Thyroid gland (tissue), 4 donors: Measurements from ENCODE around the gene COPS9. TPM values are rescaled to one million over a fixed set of nuclear protein-coding genes. Genes with fewer than 3 reads are reported as not detected.

Source experiments
- DNase-seq, 2 donors: peaks; one replicate each; pipeline ENCODE4 v3.0.0-alpha.2; 2019
- H3K27ac ChIP-seq, 3 donors: fragments of 200-600 bp; sonication (generic); 1 replicate in 2 of 3; 2 replicates in 1 of 3; pipeline ENCODE4 v1.5.1; 2016 to 2019; ENCODE audit warnings: mild to moderate bottlenecking in 1 of 3, moderate library complexity in 1 of 3
- H3K27me3 ChIP-seq: fragments of 200-600 bp; sonication (generic); one replicate; pipeline ENCODE4 v1.5.1; 2019
- H3K36me3 ChIP-seq, 2 donors: fragments of 200-600 bp; sonication (generic); one replicate each; pipeline ENCODE4 v1.5.1; 2016 to 2019
- H3K4me1 ChIP-seq, 2 donors: fragments of 200-600 bp; sonication (generic); one replicate each; pipeline ENCODE4 v1.5.1; 2017 to 2019
- H3K4me3 ChIP-seq, 3 donors: fragments of 200-600 bp; sonication (generic); replicated peaks in 1 of 3; 1 replicate in 2 of 3; 2 replicates in 1 of 3; pipeline ENCODE4 v1.5.1; 2016; ENCODE audit warnings: mild to moderate bottlenecking in 1 of 3
- H3K9me3 ChIP-seq: fragments of 200-600 bp; sonication (generic); one replicate; pipeline ENCODE4 v1.5.1; 2017
- POLR2A ChIP-seq, 2 donors: fragments of 450-650 bp; IDR thresholded peaks; one replicate each; pipeline ENCODE4 v1.6.1; 2017; ENCODE audit warnings: antibody characterized with exemption in 2 of 2, mild to moderate bottlenecking in 2 of 2, moderate library complexity in 1 of 2
- WGBS, 2 donors: methylation state at CpG; one replicate each; pipeline ENCODE4 v1.1.5; 2017; 5-methylcytosine and 5-hydroxymethylcytosine counted together
- intact Hi-C: fragments of 100-400 bp; cut with DNase I; formaldehyde crosslinking; loops from one replicate; pipeline ENCODE4 v1.15.1; 2023
- total RNA-seq, 4 donors: library from RNA; depleted of rRNA; stranded (reverse); fragments of >200 nt; gene quantifications; one replicate each; pipeline ENCODE4 v1.2.3, GENCODE V29; 2016
- TF ChIP-seq, protein P1 (sequence below), 6 experiments: fragments of 200-600 bp in 3 of 6; fragments of 450-650 bp in 3 of 6; sonication (generic) in 3 of 6; IDR thresholded peaks; one replicate each; pipeline ENCODE4 v1.5.1; 2016 to 2019; ENCODE audit warnings: antibody characterized with exemption in 6 of 6, mild to moderate bottlenecking in 2 of 6, inconsistent platforms in 1 of 6, moderate library complexity in 1 of 6

COPS9 gene
- total RNA-seq, 4 donors from 2014 or later = 63.6 to 965 (median 239) TPM

DNA sequence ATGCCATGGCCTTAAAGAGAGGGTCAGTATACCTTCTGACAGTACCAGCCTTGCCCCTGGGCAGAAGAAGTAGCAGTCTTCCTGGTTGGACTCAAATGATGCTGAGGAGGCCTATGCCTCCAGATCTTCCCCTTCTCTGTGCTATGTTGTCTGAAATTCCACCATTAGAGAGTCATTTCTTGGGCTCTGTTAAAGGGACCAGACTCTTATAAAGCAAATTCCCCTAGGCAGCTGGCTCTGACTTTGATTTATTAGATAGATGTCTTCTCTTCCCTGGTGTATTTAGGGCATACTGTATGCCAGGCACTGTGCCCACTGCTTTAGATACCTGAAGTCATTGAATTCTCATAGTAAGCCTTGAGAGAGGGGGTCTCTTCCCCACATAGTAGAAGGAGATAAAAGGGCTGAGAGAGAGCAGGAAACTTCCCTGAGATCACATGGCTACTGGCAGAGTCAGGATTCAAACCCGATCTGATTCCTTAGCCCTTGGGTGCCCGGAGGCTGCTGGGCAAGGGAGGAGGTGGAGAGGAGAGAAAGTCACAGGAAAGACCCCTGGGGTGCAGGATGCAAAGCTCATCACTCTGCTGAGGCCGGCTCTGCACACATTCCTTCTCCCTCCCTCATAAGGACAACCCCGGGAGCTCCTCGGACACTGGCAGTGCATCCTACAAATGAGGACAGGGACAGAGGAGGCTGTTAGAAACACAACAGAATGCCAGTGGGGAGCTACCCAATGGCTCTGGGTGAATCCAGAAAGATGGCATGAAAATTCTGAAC is 23.0 kb downstream of the COPS9 start:
- H3K4me3 ChIP-seq = no peak overlapping the region
- TF ChIP-seq, protein P1, sequence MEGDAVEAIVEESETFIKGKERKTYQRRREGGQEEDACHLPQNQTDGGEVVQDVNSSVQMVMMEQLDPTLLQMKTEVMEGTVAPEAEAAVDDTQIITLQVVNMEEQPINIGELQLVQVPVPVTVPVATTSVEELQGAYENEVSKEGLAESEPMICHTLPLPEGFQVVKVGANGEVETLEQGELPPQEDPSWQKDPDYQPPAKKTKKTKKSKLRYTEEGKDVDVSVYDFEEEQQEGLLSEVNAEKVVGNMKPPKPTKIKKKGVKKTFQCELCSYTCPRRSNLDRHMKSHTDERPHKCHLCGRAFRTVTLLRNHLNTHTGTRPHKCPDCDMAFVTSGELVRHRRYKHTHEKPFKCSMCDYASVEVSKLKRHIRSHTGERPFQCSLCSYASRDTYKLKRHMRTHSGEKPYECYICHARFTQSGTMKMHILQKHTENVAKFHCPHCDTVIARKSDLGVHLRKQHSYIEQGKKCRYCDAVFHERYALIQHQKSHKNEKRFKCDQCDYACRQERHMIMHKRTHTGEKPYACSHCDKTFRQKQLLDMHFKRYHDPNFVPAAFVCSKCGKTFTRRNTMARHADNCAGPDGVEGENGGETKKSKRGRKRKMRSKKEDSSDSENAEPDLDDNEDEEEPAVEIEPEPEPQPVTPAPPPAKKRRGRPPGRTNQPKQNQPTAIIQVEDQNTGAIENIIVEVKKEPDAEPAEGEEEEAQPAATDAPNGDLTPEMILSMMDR (IDR thresholded peaks at IDR 0.05) = no peak
- no peak for TF ChIP-seq POLR2A (IDR thresholded peaks at IDR 0.05)
- H3K27ac ChIP-seq = no peak overlapping the region
- no peaks in the 10 kb centered on the region for H3K9me3 ChIP-seq
- intact Hi-C loops = no loop called here
- H3K4me1 ChIP-seq = no peaks in the 10 kb centered on the region
- no peaks in the 10 kb centered on the region for H3K36me3 ChIP-seq
- no peaks in the 10 kb centered on the region for H3K27me3 ChIP-seq
- 29 to 34% methylated on average over 5 of the region's 5 CpGs for WGBS, 2 donors
- no peak for DNase-seq

DNA sequence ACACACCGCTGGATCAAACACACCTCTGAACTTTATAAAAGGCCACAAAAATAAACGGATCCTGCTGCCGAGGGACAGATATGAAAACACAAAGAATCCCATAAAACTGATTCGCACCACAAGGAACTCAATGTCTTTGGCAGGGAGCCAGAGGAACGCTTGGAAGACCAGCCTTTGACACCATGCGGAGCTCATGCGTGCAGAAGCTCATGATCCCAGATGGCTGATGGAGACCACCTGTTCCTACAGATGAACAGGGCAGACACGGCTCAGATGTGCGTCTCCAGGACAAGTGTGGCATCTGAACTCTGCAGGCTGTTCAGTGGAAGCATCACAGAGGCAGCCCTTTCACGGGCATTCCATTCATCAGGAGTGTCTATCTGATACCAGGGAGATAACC is 24.9 kb downstream of the COPS9 start:
- no peak for DNase-seq
- 66 to 73% methylated on average over 10 of the region's 10 CpGs for WGBS, 2 donors
- TF ChIP-seq POLR2A (IDR thresholded peaks at IDR 0.05) = no peak
- TF ChIP-seq, protein P1 (IDR thresholded peaks at IDR 0.05) = no peak
- intact Hi-C loops = no loop called here
- no peaks in the 10 kb centered on the region for H3K36me3 ChIP-seq
- no peak overlapping the region for H3K27ac ChIP-seq
- no peak overlapping the region for H3K4me3 ChIP-seq
- H3K27me3 ChIP-seq = no peaks in the 10 kb centered on the region
- no peaks in the 10 kb centered on the region for H3K9me3 ChIP-seq
- no peaks in the 10 kb centered on the region for H3K4me1 ChIP-seq

DNA sequence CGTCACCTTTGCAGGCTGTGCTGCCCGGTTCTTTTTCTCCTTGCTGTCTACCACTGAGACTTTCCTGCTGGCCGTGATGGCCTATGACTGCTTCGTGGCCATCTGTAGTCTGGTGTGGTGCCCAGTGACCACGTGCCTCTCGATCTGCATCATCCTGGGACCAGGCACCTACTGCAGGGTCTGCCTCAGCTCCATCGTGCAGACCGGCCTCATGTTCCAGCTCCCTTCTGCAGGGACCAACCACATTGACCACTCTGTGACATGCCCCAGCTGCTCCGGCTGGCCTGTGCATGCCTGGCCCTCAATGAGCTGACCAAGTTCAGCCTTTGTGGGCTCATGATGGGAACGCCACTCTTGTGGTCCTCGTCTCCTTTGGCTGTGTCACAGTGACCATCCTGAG is 26.7 kb downstream of the COPS9 start:
- no peaks in the 10 kb centered on the region for H3K27me3 ChIP-seq
- no peaks in the 10 kb centered on the region for H3K9me3 ChIP-seq
- intact Hi-C loops = no loop called here
- no peak overlapping the region for H3K27ac ChIP-seq
- no peak overlapping the region for H3K4me3 ChIP-seq
- WGBS, 2 donors = 80 to 86% methylated on average over 8 to 10 of the region's 11 CpGs
- H3K4me1 ChIP-seq = no peaks in the 10 kb centered on the region
- TF ChIP-seq POLR2A (IDR thresholded peaks at IDR 0.05) = no peak
- TF ChIP-seq, protein P1 (IDR thresholded peaks at IDR 0.05) = no peak
- H3K36me3 ChIP-seq = no peaks in the 10 kb centered on the region
- DNase-seq = no peak

DNA sequence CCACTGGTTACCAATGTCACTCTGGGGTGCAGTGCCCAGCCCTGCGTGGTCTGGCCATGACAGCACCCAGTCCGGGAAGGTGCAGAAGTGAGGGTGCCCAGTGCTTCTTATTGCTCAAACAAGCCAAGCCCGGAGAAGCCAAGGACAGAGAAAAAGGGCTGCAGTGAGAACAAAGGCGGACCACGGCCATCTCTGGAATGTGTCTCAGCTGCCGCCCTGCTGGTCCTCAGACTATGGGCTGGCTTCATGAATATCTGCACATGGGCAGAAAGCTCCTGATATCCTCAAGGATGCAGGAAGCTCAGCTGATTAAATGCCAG is 28.7 kb downstream of the COPS9 start:
- no peaks in the 10 kb centered on the region for H3K36me3 ChIP-seq
- DNase-seq = no peak
- no peak overlapping the region for H3K27ac ChIP-seq
- intact Hi-C loops = no loop called here
- no peak overlapping the region for H3K4me3 ChIP-seq
- 64 to 86% methylated on average over 4 to 6 of the region's 6 CpGs for WGBS, 2 donors
- no peak for TF ChIP-seq POLR2A (IDR thresholded peaks at IDR 0.05)
- TF ChIP-seq, protein P1 (IDR thresholded peaks at IDR 0.05) = no peak
- H3K4me1 ChIP-seq = no peaks in the 10 kb centered on the region
- no peaks in the 10 kb centered on the region for H3K9me3 ChIP-seq
- no peaks in the 10 kb centered on the region for H3K27me3 ChIP-seq

DNA sequence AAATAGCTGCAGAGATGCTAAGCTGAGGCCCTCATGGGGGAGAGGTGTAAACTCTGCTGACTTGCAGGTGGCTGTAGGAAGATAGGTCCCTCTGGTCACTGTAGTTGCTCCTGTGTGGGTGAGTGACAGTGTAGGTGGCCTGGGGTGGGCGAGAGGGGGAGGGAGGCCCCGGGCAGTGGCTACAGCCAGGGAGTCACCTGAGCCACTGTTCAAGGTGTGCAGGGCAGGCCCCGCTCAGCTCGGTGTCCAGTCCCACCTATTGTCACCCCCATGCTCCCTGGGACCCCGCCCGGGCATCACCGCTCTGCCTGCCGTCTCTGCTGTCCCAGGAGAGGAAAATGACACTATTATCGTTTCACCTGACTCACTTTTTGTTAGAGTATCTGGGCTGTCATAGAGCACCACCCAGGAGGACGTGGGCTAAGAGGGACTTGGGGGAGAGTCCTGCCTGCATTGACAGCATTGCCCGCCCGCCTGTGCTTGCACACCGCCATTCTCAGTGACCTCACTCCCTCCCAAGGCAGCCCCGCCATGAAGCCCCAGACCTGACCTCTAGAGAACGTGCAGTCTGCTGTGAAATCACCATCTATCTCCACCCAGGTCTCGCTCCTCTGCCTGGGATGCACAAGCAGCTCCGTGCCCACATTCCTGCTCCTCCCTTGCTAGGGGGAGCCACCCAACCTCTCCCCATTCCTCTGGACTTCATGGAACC is 29.2 kb downstream of the COPS9 start:
- Histone ChIP-seq H3K27ac (no peak overlapping the region), H3K9me3 (no peaks in the 10 kb centered on the region), H3K4me1 (no peaks in the 10 kb centered on the region), H3K4me3 (no peak overlapping the region), H3K27me3 (no peaks in the 10 kb centered on the region), H3K36me3 (no peaks in the 10 kb centered on the region)
- TF ChIP-seq, protein P1 (IDR thresholded peaks at IDR 0.05) = no peak
- TF ChIP-seq POLR2A (IDR thresholded peaks at IDR 0.05) = no peak
- no peak for DNase-seq
- WGBS, 2 donors = 79 to 80% methylated on average over 15 of the region's 17 CpGs
- intact Hi-C loops = no loop called here
